K562 (cell line): ENCODE measurements around the gene SPATA21. TPM values are rescaled to one million over a fixed set of nuclear protein-coding genes. Genes with fewer than 3 reads are reported as not detected.

Experiments used
- ATAC-seq: fragments of 200-7000 bp; cut with Tn5 transposase; 3 replicates; pipeline ENCODE4 v1.9.1; 2020; ENCODE audit warnings: moderate library complexity
- BruUV-seq: library from RNA; stranded (reverse); fragments of 400-500 nt; replicated peaks from 2 replicates; lab custom pipeline; 2021; lab: Mats Ljungman, UMichigan
- CTCF ChIA-PET: fragments of 300-600 bp; formaldehyde crosslinking; extraction: SDS; loops from one replicate; lab custom pipeline; 2021; ENCODE audit warnings: low intra/inter-chr PET ratio; lab: Yijun Ruan, JAX
- POLR2A ChIA-PET: fragments of 300-600, 350-650 bp; sonication (Branson Sonifier 250); formaldehyde crosslinking; extraction: SDS; loops from one replicate; lab custom pipeline; 2021; ENCODE audit warnings: antibody characterized with exemption, inconsistent platforms; lab: Yijun Ruan, JAX
- DNase-seq, 4 experiments: peaks; one replicate each; pipeline versions ENCODE4 v3.0.0 to v3.0.0-alpha.2; 2011 to 2018; ENCODE audit warnings: low spot score in 3 of 4, mixed read lengths in 3 of 4; ENCODE audit errors: extremely low read depth in 1 of 4
- FAIRE-seq: peaks from 2 replicates; lab custom pipeline; 2011; peaks lifted over from hg19 to GRCh38; lab: Jason Lieb, UNC
- H2AFZ ChIP-seq: 2 replicates; pipeline ENCODE4 v1.6.0; 2011; ENCODE audit warnings: low read depth, low read length, control low read depth, inconsistent platforms
- H3K27ac ChIP-seq: fragments of 200-600 bp; 3 replicates; pipeline ENCODE4 v1.8.0; 2011; ENCODE audit warnings: low read depth, mild to moderate bottlenecking, control low read depth, inconsistent platforms, low read length, moderate library complexity, mixed read lengths; ENCODE audit errors: extremely low read depth
- H3K27me3 ChIP-seq, 2 experiments: fragments of 300-600 bp in 1 of 2; 2 replicates in 1 of 2; 3 replicates in 1 of 2; pipeline versions ENCODE4 v1.6.0 to v1.8.0; 2011; ENCODE audit warnings: inconsistent platforms in 2 of 2, low read length in 2 of 2, mild to moderate bottlenecking in 1 of 2, mixed read lengths in 1 of 2, moderate library complexity in 1 of 2; ENCODE audit not compliant: control insufficient read depth in 2 of 2, insufficient read depth in 2 of 2
- H3K36me3 ChIP-seq: fragments of 300-600 bp; 3 replicates; pipeline ENCODE4 v1.8.0; 2011; ENCODE audit warnings: mild to moderate bottlenecking, low read length, inconsistent platforms; ENCODE audit not compliant: control insufficient read depth, insufficient read depth
- H3K4me1 ChIP-seq, 2 experiments: fragments of 200-600 bp in 1 of 2; replicated peaks in 1 of 2; 2 replicates in 1 of 2; 3 replicates in 1 of 2; pipeline versions ENCODE4 v1.5.1 to v1.8.0; 2011; ENCODE audit warnings: inconsistent platforms in 2 of 2, low read length in 2 of 2, mild to moderate bottlenecking in 1 of 2, mixed read lengths in 1 of 2, moderate library complexity in 1 of 2; ENCODE audit not compliant: control insufficient read depth in 2 of 2, insufficient read depth in 2 of 2
- H3K4me2 ChIP-seq: 2 replicates; pipeline ENCODE4 v1.6.1; 2011; ENCODE audit warnings: low read length, control low read depth, inconsistent platforms, mixed read lengths; ENCODE audit not compliant: insufficient read depth
- H3K4me3 ChIP-seq: fragments of 200-600 bp; sonication (generic), shearing (Covaris generic); 2 replicates; pipeline ENCODE4 v1.5.1; 2016; ENCODE audit warnings: control low read depth, inconsistent platforms
- H3K79me2 ChIP-seq: fragments of 200-600 bp; 3 replicates; pipeline ENCODE4 v1.8.0; 2011; ENCODE audit warnings: low read length, inconsistent platforms; ENCODE audit not compliant: control insufficient read depth, insufficient read depth
- H3K9ac ChIP-seq, 2 experiments: 2 replicates each; pipeline versions ENCODE4 v1.6.0 to v1.6.1; 2011; ENCODE audit warnings: low read depth in 2 of 2, low read length in 2 of 2, control low read depth in 1 of 2, inconsistent platforms in 1 of 2, mild to moderate bottlenecking in 1 of 2, mixed read lengths in 1 of 2; ENCODE audit not compliant: insufficient read depth in 1 of 2
- H3K9me1 ChIP-seq: one replicate; pipeline ENCODE4 v1.6.0; 2011; ENCODE audit warnings: inconsistent platforms, mild to moderate bottlenecking, low read length, moderate library complexity; ENCODE audit not compliant: control insufficient read depth, insufficient read depth
- H3K9me3 ChIP-seq: replicated peaks from 2 replicates; pipeline ENCODE4 v1.5.1; 2011; ENCODE audit warnings: low read depth, low read length, inconsistent platforms; ENCODE audit not compliant: control insufficient read depth, insufficient read depth
- H4K20me1 ChIP-seq: replicated peaks from 2 replicates; pipeline ENCODE4 v1.6.1; 2011; ENCODE audit warnings: low read length, inconsistent platforms, mixed read lengths; ENCODE audit not compliant: control insufficient read depth, insufficient read depth
- HMGN3 ChIP-seq: IDR thresholded peaks from 2 replicates; pipeline ENCODE4 v1.6.1; 2011; ENCODE audit warnings: borderline replicate concordance, low read depth, mild to moderate bottlenecking, mixed read lengths, low read length; ENCODE audit not compliant: insufficient read length; ENCODE audit errors: extremely low read depth
- ILF3 ChIP-seq: fragments of 450-650 bp; IDR thresholded peaks from 2 replicates; pipeline ENCODE4 v1.6.1; 2018; ENCODE audit warnings: antibody characterized with exemption, mild to moderate bottlenecking, moderate library complexity, borderline replicate concordance
- ZNF121 ChIP-seq: sonication (generic); formaldehyde crosslinking; conservative IDR thresholded peaks from 2 replicates; pipeline ENCODE4 v1.8.0; 2022; ENCODE audit warnings: missing genetic modification reagents
- WGBS: fragments of 100-300 bp; shearing (Covaris generic); methylation state at CpG from one replicate; pipeline ENCODE4 v1.1.6; 2016; ENCODE audit warnings: low coverage, mixed read lengths; ENCODE audit not compliant: insufficient coverage; ENCODE audit errors: missing lambda C conversion rate; 5-methylcytosine and 5-hydroxymethylcytosine counted together
- in situ Hi-C: fragments of 300-500 bp; cut with MboI; formaldehyde crosslinking; loops from 4 replicates; pipeline ENCODE4 v1.15.0; 2018; ENCODE audit warnings: inconsistent platforms, mixed read lengths
- intact Hi-C: fragments of 100-400 bp; cut with micrococcal nuclease; formaldehyde crosslinking; loops from 2 replicates; pipeline ENCODE4 v1.14.2; 2022
- polyA plus RNA-seq, 8 experiments: library from polyadenylated mRNA; depleted of rRNA in 4 of 8; stranded (reverse) in 5 of 8; unstranded in 3 of 8; fragments of >200 nt; fragmentation: Nextera tagmentation in 2 of 8; fragmentation: Illumina TruSeq in 1 of 8; extraction: Ambion mirVana in 2 of 8; extraction: Trizol in 1 of 8; gene quantifications; 2 replicates each; pipeline versions ENCODE4 v1.2.1 to v1.2.3, GENCODE V29; 2011 to 2014; ENCODE audit warnings: inconsistent platforms in 1 of 8, missing spikeins in 1 of 8
- total RNA-seq, 7 experiments: library from RNA; depleted of rRNA in 6 of 7; stranded (reverse); fragments of >200 nt in 6 of 7; fragmentation: Illumina TruSeq in 2 of 7; extraction: Trizol in 2 of 7; gene quantifications; 2 replicates each; pipeline versions ENCODE4 v1.2.1 to v1.2.3, GENCODE V29; 2011 to 2021; ENCODE audit warnings: low replicate concordance in 1 of 7
- TF ChIP-seq, protein P1 (sequence below), 2 experiments: fragments of 450-650 bp in 1 of 2; sonication (generic) in 1 of 2; formaldehyde crosslinking in 1 of 2; IDR thresholded peaks in 1 of 2; conservative IDR thresholded peaks in 1 of 2; 2 replicates each; pipeline versions ENCODE4 v1.6.1 to v1.8.1; 2016 to 2023; ENCODE audit warnings: mild to moderate bottlenecking in 2 of 2, moderate library complexity in 2 of 2, inconsistent platforms in 1 of 2, missing genetic modification reagents in 1 of 2

Gene SPATA21
- total and polyA plus RNA-seq, 9 of the 15 experiments (the other 6 are each of a cell fraction or from before 2014, with no cell fraction given) = 0.10 to 0.36 (median 0.13) TPM; not detected in 3

DNA sequence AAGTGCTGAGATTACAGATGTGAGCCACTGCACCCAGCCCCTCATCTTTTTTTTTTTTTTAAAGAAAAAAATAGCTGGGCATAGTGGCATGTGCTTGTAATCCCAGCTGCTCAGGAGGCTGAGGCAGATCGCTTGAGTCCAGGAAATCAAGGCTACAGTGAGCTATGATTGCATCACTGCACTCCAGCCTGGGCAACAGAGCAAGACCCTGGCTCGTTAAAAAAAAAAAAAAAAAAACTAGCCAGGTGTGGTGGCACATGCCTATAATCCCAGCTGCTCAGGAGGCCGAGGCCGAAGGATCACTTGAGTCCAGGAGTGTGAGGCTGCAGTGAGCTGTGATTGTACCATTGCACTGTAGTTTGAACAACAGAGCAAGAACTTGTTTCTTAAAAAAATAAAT lies 56.4 kb downstream of the SPATA21 start:
- H3K4me1 ChIP-seq = peaks cover 14 to 15% of the 10 kb centered on the region in 2 experiments; a peak in 3 of 5 replicates
- peaks cover 44% of the 10 kb centered on the region for H4K20me1 ChIP-seq
- H3K4me3 ChIP-seq = no peak overlapping the region
- BruUV-seq = no TSS peak
- DNase-seq = no peak
- H3K79me2 ChIP-seq = peaks cover 97% of the 10 kb centered on the region
- CTCF ChIA-PET = no interaction called here
- H3K9ac ChIP-seq = no peak overlapping the region
- ATAC-seq = no peak
- no peak overlapping the region for H3K27ac ChIP-seq
- H3K27me3 ChIP-seq = no peaks in the 10 kb centered on the region
- TF ChIP-seq ILF3 = no peak
- TF ChIP-seq, protein P1, sequence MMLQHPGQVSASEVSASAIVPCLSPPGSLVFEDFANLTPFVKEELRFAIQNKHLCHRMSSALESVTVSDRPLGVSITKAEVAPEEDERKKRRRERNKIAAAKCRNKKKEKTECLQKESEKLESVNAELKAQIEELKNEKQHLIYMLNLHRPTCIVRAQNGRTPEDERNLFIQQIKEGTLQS (IDR thresholded peaks at IDR 0.05) = peak; percentile 24; the same call in 1 of the 2 replicates
- TF ChIP-seq, protein P1 (CRISPR knock-in tag; conservative IDR thresholded peaks at IDR 0.05) = no peak
- no peak for TF ChIP-seq HMGN3
- TF ChIP-seq ZNF121 (CRISPR knock-in tag) = peak; percentile 89
- intact Hi-C loops (no loop called here), in situ Hi-C loops (no loop called here)
- no peak overlapping the region for H3K4me2 ChIP-seq
- H3K9me1 ChIP-seq = peaks cover 3% of the 10 kb centered on the region
- 85% methylated on average over 3 of the region's 4 CpGs for WGBS
- peaks cover 20% of the 10 kb centered on the region; the same call in 2 of the 3 replicates for H3K36me3 ChIP-seq
- H3K9me3 ChIP-seq = no peaks in the 10 kb centered on the region
- no peak overlapping the region for H2AFZ ChIP-seq
- FAIRE-seq = no peak
- POLR2A ChIA-PET = interaction anchor here (0.7 to 2.8 kb wide), 4 partner anchors 8 to 235 kb away, joined by 3 to 15 read pairs (median 4); no protein-coding TSS in a partner anchor
